ENCODE measurements around the gene DACH1.

DACH1 gene

GRCh38 chr13:71469626-71470025, 397.4 kb downstream of the DACH1 start:
- no peak for TF ChIP-seq CTCF (IDR thresholded peaks at IDR 0.05; ENCODE audit: control insufficient read depth, extremely low read depth, insufficient read depth)
- H3K4me3 ChIP-seq (ENCODE audit: low read depth, low read length) = no peak overlapping the region
- DNase-seq (ENCODE audit: low read depth) = no peak

- no peak for DNase-seq (ENCODE audit: low read depth)
- TF ChIP-seq CTCF (IDR thresholded peaks at IDR 0.05; ENCODE audit: control insufficient read depth, extremely low read depth, insufficient read depth) = no peak
- no peak overlapping the region for H3K4me3 ChIP-seq (ENCODE audit: low read depth, low read length)
Observed at GRCh38 chr13:71464686-71465085, 402.3 kb downstream of the DACH1 start.

GRCh38 chr13:71461892-71462291, 405.1 kb downstream of the DACH1 start:
- TF ChIP-seq CTCF (IDR thresholded peaks at IDR 0.05; ENCODE audit: control insufficient read depth, extremely low read depth, insufficient read depth) = no peak
- no peak for DNase-seq (ENCODE audit: low read depth)
- H3K4me3 ChIP-seq (ENCODE audit: low read depth, low read length) = no peak overlapping the region

- no peak for TF ChIP-seq CTCF (IDR thresholded peaks at IDR 0.05; ENCODE audit: control insufficient read depth, extremely low read depth, insufficient read depth)
- DNase-seq (ENCODE audit: low read depth) = no peak
- H3K4me3 ChIP-seq (ENCODE audit: low read depth, low read length) = no peak overlapping the region
Observed at GRCh38 chr13:71460211-71460610, 406.8 kb downstream of the DACH1 start.

- no peak for DNase-seq (ENCODE audit: low read depth)
- no peak for TF ChIP-seq CTCF (IDR thresholded peaks at IDR 0.05; ENCODE audit: control insufficient read depth, extremely low read depth, insufficient read depth)
- H3K4me3 ChIP-seq (ENCODE audit: low read depth, low read length) = no peak overlapping the region
Observed at GRCh38 chr13:71459708-71460107, 407.3 kb downstream of the DACH1 start.

GRCh38 chr13:71457645-71458044, 409.4 kb downstream of the DACH1 start:
- no peak for DNase-seq (ENCODE audit: low read depth)
- no peak overlapping the region for H3K4me3 ChIP-seq (ENCODE audit: low read depth, low read length)
- TF ChIP-seq CTCF (IDR thresholded peaks at IDR 0.05; ENCODE audit: control insufficient read depth, extremely low read depth, insufficient read depth) = no peak

GRCh38 chr13:71456136-71456535, 410.9 kb downstream of the DACH1 start:
- no peak for TF ChIP-seq CTCF (IDR thresholded peaks at IDR 0.05; ENCODE audit: control insufficient read depth, extremely low read depth, insufficient read depth)
- no peak for DNase-seq (ENCODE audit: low read depth)
- H3K4me3 ChIP-seq (ENCODE audit: low read depth, low read length) = no peak overlapping the region
